Erythroblast (primary cell): Measurements from ENCODE around the gene ZC3H12A.

ENCODE experiments used
- GATA1 ChIP-seq: IDR thresholded peaks from 2 replicates; pipeline ENCODE4 v1.6.1; 2011; ENCODE audit warnings: low read depth, mild to moderate bottlenecking, control low read depth, low read length, moderate library complexity
- POLR2A ChIP-seq: IDR thresholded peaks from 2 replicates; pipeline ENCODE4 v1.6.1; 2011; ENCODE audit warnings: mild to moderate bottlenecking, low read length

- TF ChIP-seq POLR2A (no peak), GATA1 (no peak)
Observed at GRCh38 chr1:37472281-37472680, 2.1 kb upstream of the ZC3H12A start.
